WTC11 (cell line): Measurements from ENCODE around the gene PROSER3. TPM values are rescaled to one million over a fixed set of nuclear protein-coding genes. Genes with fewer than 3 reads are reported as not detected.

Source experiments
- ATAC-seq: fragments of 200-7000 bp; cut with Tn5 transposase; 2 replicates; pipeline ENCODE4 v1.10.0; 2021; ENCODE audit warnings: mild to moderate bottlenecking, moderate library complexity
- CTCF ChIA-PET: fragments of 300-600 bp; sonication (Branson Sonifier 250); formaldehyde crosslinking; loops from one replicate; lab custom pipeline; 2021; ENCODE audit warnings: antibody characterized with exemption; lab: Charles Lee
- POLR2A ChIA-PET: fragments of 350-600 bp; sonication (Branson Sonifier 250); formaldehyde crosslinking; loops from one replicate; lab custom pipeline; 2021; ENCODE audit warnings: antibody characterized with exemption; lab: Charles Lee
- DNase-seq: peaks from one replicate; pipeline ENCODE4 v3.0.0; 2021; ENCODE audit warnings: low spot score
- H3K27ac Mint-ChIP-seq: 2 replicates; pipeline ENCODE4 v1.8.0; 2021; ENCODE audit warnings: mixed read lengths
- H3K27me3 Mint-ChIP-seq: 2 replicates; pipeline ENCODE4 v1.8.0; 2021; ENCODE audit warnings: low read depth, mild to moderate bottlenecking, moderate library complexity, mixed read lengths
- H3K36me3 Mint-ChIP-seq: 2 replicates; pipeline ENCODE4 v1.8.0; 2021; ENCODE audit warnings: mixed read lengths
- H3K4me1 Mint-ChIP-seq: 2 replicates; pipeline ENCODE4 v1.8.0; 2022; ENCODE audit warnings: mixed read lengths
- H3K4me3 Mint-ChIP-seq: 2 replicates; pipeline ENCODE4 v1.8.0; 2021; ENCODE audit warnings: mild to moderate bottlenecking, moderate library complexity, mixed read lengths
- H3K9me3 Mint-ChIP-seq: 2 replicates; pipeline ENCODE4 v1.8.0; 2021; ENCODE audit warnings: mixed read lengths
- ATF1 ChIP-seq: sonication (generic); formaldehyde crosslinking; IDR thresholded peaks from 2 replicates; pipeline ENCODE4 v1.8.1; 2023; ENCODE audit warnings: mild to moderate bottlenecking, moderate library complexity, missing genetic modification reagents
- ATF2 ChIP-seq: sonication (generic); formaldehyde crosslinking; IDR thresholded peaks from 2 replicates; pipeline ENCODE4 v1.8.1; 2022; ENCODE audit warnings: low read depth, missing genetic modification reagents, borderline replicate concordance
- CREB1 ChIP-seq: sonication (generic); formaldehyde crosslinking; IDR thresholded peaks from 2 replicates; pipeline ENCODE4 v1.8.0; 2023; ENCODE audit warnings: mild to moderate bottlenecking, missing genetic modification reagents
- CTCF ChIP-seq: fragments of 200-600 bp; IDR thresholded peaks from 2 replicates; pipeline ENCODE4 v1.8.0; 2022; ENCODE audit warnings: antibody characterized with exemption
- ELF4 ChIP-seq: sonication (generic); formaldehyde crosslinking; IDR thresholded peaks from 2 replicates; pipeline ENCODE4 v1.8.1; 2022; ENCODE audit warnings: low read depth, mild to moderate bottlenecking, moderate library complexity, missing genetic modification reagents
- ERG ChIP-seq: fragments of 250-450 bp; sonication (Bioruptor Pico); IDR thresholded peaks from 2 replicates; pipeline ENCODE4 v1.8.0; 2021; ENCODE audit warnings: mild to moderate bottlenecking
- ESRRA ChIP-seq: sonication (generic); formaldehyde crosslinking; IDR thresholded peaks from 2 replicates; pipeline ENCODE4 v1.8.1; 2022; ENCODE audit warnings: mild to moderate bottlenecking, missing genetic modification reagents, borderline replicate concordance
- IRF2 ChIP-seq: sonication (generic); formaldehyde crosslinking; IDR thresholded peaks from 2 replicates; pipeline ENCODE4 v1.8.0; 2022; ENCODE audit warnings: low read depth, missing genetic modification reagents, borderline replicate concordance
- JAZF1 ChIP-seq: fragments of 250-450 bp; sonication (Bioruptor Pico); IDR thresholded peaks from 2 replicates; pipeline ENCODE4 v1.9.0; 2021; ENCODE audit warnings: moderate library complexity, mild to moderate bottlenecking, inconsistent platforms
- NFE2L1 ChIP-seq: sonication (generic); formaldehyde crosslinking; IDR thresholded peaks from 2 replicates; pipeline ENCODE4 v1.8.1; 2023; ENCODE audit warnings: missing genetic modification reagents
- OVOL2 ChIP-seq: fragments of 250-450 bp; sonication (Bioruptor Pico); IDR thresholded peaks from 2 replicates; pipeline ENCODE4 v1.9.0; 2021; ENCODE audit warnings: mild to moderate bottlenecking, borderline replicate concordance
- SMAD4 ChIP-seq: sonication (generic); formaldehyde crosslinking; IDR thresholded peaks from 2 replicates; pipeline ENCODE4 v1.8.0; 2022; ENCODE audit warnings: mild to moderate bottlenecking, missing genetic modification reagents
- TEAD4 ChIP-seq: sonication (generic); formaldehyde crosslinking; IDR thresholded peaks from 2 replicates; pipeline ENCODE4 v1.8.0; 2022; ENCODE audit warnings: mild to moderate bottlenecking, missing genetic modification reagents
- ZMAT4 ChIP-seq: fragments of 250-450 bp; sonication (Bioruptor Pico); IDR thresholded peaks from 2 replicates; pipeline ENCODE4 v1.9.0; 2021; ENCODE audit warnings: mild to moderate bottlenecking
- ZNF121 ChIP-seq: sonication (generic); formaldehyde crosslinking; IDR thresholded peaks from 2 replicates; pipeline ENCODE4 v1.8.0; 2023; ENCODE audit warnings: missing genetic modification reagents
- ZNF263 ChIP-seq: sonication (generic); formaldehyde crosslinking; IDR thresholded peaks from 2 replicates; pipeline ENCODE4 v1.8.1; 2022; ENCODE audit warnings: low read depth, mild to moderate bottlenecking, moderate library complexity, missing genetic modification reagents
- ZNF317 ChIP-seq: sonication (generic); formaldehyde crosslinking; IDR thresholded peaks from 2 replicates; pipeline ENCODE4 v1.8.1; 2023; ENCODE audit warnings: low read depth, mild to moderate bottlenecking, moderate library complexity, missing genetic modification reagents, borderline replicate concordance
- ZNF671 ChIP-seq: fragments of 250-450 bp; sonication (Bioruptor Pico); IDR thresholded peaks from 2 replicates; pipeline ENCODE4 v1.8.0; 2021; ENCODE audit warnings: mild to moderate bottlenecking
- total RNA-seq: library from RNA; stranded (reverse); gene quantifications from 3 replicates; pipeline ENCODE4 v1.2.3, GENCODE V29; 2021
- TF ChIP-seq, protein P1 (sequence below): sonication (generic); formaldehyde crosslinking; IDR thresholded peaks from 2 replicates; pipeline ENCODE4 v1.8.1; 2023; ENCODE audit warnings: mild to moderate bottlenecking, missing genetic modification reagents, borderline replicate concordance
- TF ChIP-seq, protein P2 (sequence below): sonication (generic); formaldehyde crosslinking; IDR thresholded peaks from 2 replicates; pipeline ENCODE4 v1.8.1; 2023; ENCODE audit warnings: mild to moderate bottlenecking, missing genetic modification reagents
- TF ChIP-seq, protein P3 (sequence below): sonication (generic); formaldehyde crosslinking; IDR thresholded peaks from 2 replicates; pipeline ENCODE4 v1.8.0; 2022; ENCODE audit warnings: mild to moderate bottlenecking, missing genetic modification reagents

PROSER3 gene
- total RNA-seq, 1 experiment from 2014 or later, result 32.9 TPM

DNA sequence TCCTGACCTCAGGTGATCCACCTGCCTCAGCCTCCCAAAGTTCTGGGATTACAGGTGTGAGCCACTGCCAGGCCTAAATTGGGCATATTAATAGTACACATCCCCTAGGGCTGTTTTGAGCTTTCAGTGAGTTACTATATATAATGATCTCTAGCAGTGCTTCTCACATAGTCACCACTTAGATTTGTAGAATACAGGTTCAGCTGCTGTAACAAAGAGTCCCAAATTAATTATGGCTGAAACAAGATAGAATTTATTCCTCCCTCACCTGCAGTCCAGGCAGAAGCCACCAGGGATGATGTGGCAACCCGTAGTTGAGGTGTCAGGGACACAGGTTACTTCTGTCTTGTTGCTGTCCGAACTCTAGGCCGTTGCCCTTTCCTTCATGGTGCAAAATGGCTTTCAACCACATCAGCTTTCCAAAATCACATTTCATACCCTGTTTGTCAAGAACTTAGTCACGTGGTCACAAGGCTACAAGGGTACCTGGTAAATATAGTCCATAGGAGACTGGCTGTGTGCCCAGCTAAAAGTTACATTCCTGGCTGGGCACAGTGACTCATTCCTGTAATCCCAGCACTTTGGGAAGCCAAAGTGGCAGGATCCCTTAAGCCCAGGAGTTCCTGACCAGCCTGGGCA lies 2.9 kb downstream of the PROSER3 start (continued):
- TF ChIP-seq, protein P1, sequence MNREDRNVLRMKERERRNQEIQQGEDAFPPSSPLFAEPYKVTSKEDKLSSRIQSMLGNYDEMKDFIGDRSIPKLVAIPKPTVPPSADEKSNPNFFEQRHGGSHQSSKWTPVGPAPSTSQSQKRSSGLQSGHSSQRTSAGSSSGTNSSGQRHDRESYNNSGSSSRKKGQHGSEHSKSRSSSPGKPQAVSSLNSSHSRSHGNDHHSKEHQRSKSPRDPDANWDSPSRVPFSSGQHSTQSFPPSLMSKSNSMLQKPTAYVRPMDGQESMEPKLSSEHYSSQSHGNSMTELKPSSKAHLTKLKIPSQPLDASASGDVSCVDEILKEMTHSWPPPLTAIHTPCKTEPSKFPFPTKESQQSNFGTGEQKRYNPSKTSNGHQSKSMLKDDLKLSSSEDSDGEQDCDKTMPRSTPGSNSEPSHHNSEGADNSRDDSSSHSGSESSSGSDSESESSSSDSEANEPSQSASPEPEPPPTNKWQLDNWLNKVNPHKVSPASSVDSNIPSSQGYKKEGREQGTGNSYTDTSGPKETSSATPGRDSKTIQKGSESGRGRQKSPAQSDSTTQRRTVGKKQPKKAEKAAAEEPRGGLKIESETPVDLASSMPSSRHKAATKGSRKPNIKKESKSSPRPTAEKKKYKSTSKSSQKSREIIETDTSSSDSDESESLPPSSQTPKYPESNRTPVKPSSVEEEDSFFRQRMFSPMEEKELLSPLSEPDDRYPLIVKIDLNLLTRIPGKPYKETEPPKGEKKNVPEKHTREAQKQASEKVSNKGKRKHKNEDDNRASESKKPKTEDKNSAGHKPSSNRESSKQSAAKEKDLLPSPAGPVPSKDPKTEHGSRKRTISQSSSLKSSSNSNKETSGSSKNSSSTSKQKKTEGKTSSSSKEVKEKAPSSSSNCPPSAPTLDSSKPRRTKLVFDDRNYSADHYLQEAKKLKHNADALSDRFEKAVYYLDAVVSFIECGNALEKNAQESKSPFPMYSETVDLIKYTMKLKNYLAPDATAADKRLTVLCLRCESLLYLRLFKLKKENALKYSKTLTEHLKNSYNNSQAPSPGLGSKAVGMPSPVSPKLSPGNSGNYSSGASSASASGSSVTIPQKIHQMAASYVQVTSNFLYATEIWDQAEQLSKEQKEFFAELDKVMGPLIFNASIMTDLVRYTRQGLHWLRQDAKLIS (CRISPR knock-in tag), result no peak
- no peak for TF ChIP-seq ATF2 (CRISPR knock-in tag)
- no peak for TF ChIP-seq ESRRA (CRISPR knock-in tag)
- TF ChIP-seq ZNF671 (CRISPR knock-in tag), result no peak
- TF ChIP-seq ZNF121, result no peak
- no peak for TF ChIP-seq ELF4 (CRISPR knock-in tag)
- TF ChIP-seq ZNF317 (CRISPR knock-in tag), result no peak
- TF ChIP-seq ZNF263 (CRISPR knock-in tag), result no peak
- no peak for TF ChIP-seq TEAD4 (CRISPR knock-in tag)
- TF ChIP-seq ATF1 (CRISPR knock-in tag), result no peak
- no peak for TF ChIP-seq IRF2
- TF ChIP-seq, protein P2, sequence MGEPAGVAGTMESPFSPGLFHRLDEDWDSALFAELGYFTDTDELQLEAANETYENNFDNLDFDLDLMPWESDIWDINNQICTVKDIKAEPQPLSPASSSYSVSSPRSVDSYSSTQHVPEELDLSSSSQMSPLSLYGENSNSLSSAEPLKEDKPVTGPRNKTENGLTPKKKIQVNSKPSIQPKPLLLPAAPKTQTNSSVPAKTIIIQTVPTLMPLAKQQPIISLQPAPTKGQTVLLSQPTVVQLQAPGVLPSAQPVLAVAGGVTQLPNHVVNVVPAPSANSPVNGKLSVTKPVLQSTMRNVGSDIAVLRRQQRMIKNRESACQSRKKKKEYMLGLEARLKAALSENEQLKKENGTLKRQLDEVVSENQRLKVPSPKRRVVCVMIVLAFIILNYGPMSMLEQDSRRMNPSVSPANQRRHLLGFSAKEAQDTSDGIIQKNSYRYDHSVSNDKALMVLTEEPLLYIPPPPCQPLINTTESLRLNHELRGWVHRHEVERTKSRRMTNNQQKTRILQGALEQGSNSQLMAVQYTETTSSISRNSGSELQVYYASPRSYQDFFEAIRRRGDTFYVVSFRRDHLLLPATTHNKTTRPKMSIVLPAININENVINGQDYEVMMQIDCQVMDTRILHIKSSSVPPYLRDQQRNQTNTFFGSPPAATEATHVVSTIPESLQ, result no peak

- no peak overlapping the region for H3K27ac Mint-ChIP-seq
- peaks cover 24% of the 10 kb centered on the region for H3K36me3 Mint-ChIP-seq
- H3K4me1 Mint-ChIP-seq, result peaks cover 13% of the 10 kb centered on the region
- DNase-seq, result no peak
- H3K4me3 Mint-ChIP-seq, result no peak overlapping the region
- TF ChIP-seq CREB1 (CRISPR knock-in tag) (no peak), ATF1 (CRISPR knock-in tag) (no peak), ZMAT4 (CRISPR knock-in tag) (no peak), SMAD4 (CRISPR knock-in tag) (no peak), JAZF1 (CRISPR knock-in tag) (no peak), NFE2L1 (CRISPR knock-in tag) (no peak), ZNF121 (no peak), OVOL2 (no peak), CTCF (no peak), ERG (CRISPR knock-in tag) (no peak)
- TF ChIP-seq, protein P3, sequence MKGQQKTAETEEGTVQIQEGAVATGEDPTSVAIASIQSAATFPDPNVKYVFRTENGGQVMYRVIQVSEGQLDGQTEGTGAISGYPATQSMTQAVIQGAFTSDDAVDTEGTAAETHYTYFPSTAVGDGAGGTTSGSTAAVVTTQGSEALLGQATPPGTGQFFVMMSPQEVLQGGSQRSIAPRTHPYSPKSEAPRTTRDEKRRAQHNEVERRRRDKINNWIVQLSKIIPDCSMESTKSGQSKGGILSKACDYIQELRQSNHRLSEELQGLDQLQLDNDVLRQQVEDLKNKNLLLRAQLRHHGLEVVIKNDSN (CRISPR knock-in tag), result no peak
- no peaks in the 10 kb centered on the region for H3K9me3 Mint-ChIP-seq
- POLR2A ChIA-PET, result interaction anchor here (0.7 kb wide), 1 partner anchor 174 kb away, joined by 4 read pairs; no protein-coding TSS in a partner anchor
- H3K27me3 Mint-ChIP-seq, result no peaks in the 10 kb centered on the region
- no peak for ATAC-seq
- CTCF ChIA-PET, result no interaction called here
Measured at GRCh38 chr19:35764432-35765315, 6.7 kb downstream of the PROSER3 start.
